Measurements from ENCODE around the gene LRMDA. TPM values are rescaled to one million over a fixed set of nuclear protein-coding genes. Genes with fewer than 3 reads are reported as not detected.
A peak's percentile ranks its signal among the peaks of the same experiment; 100 is the strongest.

LRMDA gene
- total and polyA plus RNA-seq, 2 of the 13 experiments (the other 11 are each of a cell fraction or from before 2014, with no cell fraction given): 13.4 to 22.0 TPM

- TF ChIP-seq RBM39 (IDR thresholded peaks at IDR 0.05; ENCODE audit: low read depth, low read length, poor library complexity, severe bottlenecking) (peak; percentile 94), CENPX (CRISPR knock-in tag; IDR thresholded peaks at IDR 0.05) (no peak), E2F2 (CRISPR knock-in tag; IDR thresholded peaks at IDR 0.05; ENCODE audit: borderline replicate concordance) (no peak), RFXAP (CRISPR knock-in tag; IDR thresholded peaks at IDR 0.05; ENCODE audit: borderline replicate concordance) (0 out of 2 replicates have a peak, but pooled peaks have one; percentile 3), AKAP8 (CRISPR knock-in tag; IDR thresholded peaks at IDR 0.05) (peak; percentile 94), SALL2 (CRISPR knock-in tag; IDR thresholded peaks at IDR 0.05) (no peak), AGO2 (optimal IDR thresholded peaks at IDR 0.05; ENCODE audit: low read depth, low read length) (peak; percentile 100), ZNF607 (CRISPR knock-in tag; IDR thresholded peaks at IDR 0.05; ENCODE audit: borderline replicate concordance) (peak; percentile 77; the same call in 1 of the 2 replicates), ZNF234 (CRISPR knock-in tag; conservative IDR thresholded peaks at IDR 0.05) (0 out of 2 replicates have a peak, but pooled peaks have one; percentile 46), FOSL1 (CRISPR knock-in tag; IDR thresholded peaks at IDR 0.05; ENCODE audit: borderline replicate concordance) (no peak), JDP2 (CRISPR knock-in tag; IDR thresholded peaks at IDR 0.05; ENCODE audit: borderline replicate concordance) (no peak), ATAD3A (CRISPR knock-in tag; IDR thresholded peaks at IDR 0.05) (no peak), ZNF460 (CRISPR knock-in tag; IDR thresholded peaks at IDR 0.05; ENCODE audit: borderline replicate concordance) (no peak), NCOA5 (CRISPR knock-in tag; IDR thresholded peaks at IDR 0.05) (no peak), ZNF780A (CRISPR knock-in tag; IDR thresholded peaks at IDR 0.05) (no peak), ETV5 (CRISPR knock-in tag; IDR thresholded peaks at IDR 0.05; ENCODE audit: borderline replicate concordance) (no peak), ZFP90 (CRISPR knock-in tag; IDR thresholded peaks at IDR 0.05; ENCODE audit: borderline replicate concordance) (peak; percentile 74; the same call in 1 of the 2 replicates), SIN3A (IDR thresholded peaks at IDR 0.05; ENCODE audit: borderline replicate concordance, low read depth, low read length) (peak; percentile 63; the same call in 1 of the 2 replicates), TARDBP (CRISPR knock-in tag; IDR thresholded peaks at IDR 0.05) (peak; percentile 44; the same call in 1 of the 2 replicates), TEAD3 (CRISPR knock-in tag; optimal IDR thresholded peaks at IDR 0.05; ENCODE audit: borderline replicate concordance) (no peak), ELF1 (CRISPR knock-in tag; IDR thresholded peaks at IDR 0.05) (no peak), GMEB1 (CRISPR knock-in tag; IDR thresholded peaks at IDR 0.05; ENCODE audit: borderline replicate concordance) (peak; percentile 33; the same call in 1 of the 2 replicates), HIVEP1 (CRISPR knock-in tag; IDR thresholded peaks at IDR 0.05) (peak; percentile 63), ARHGAP35 (CRISPR knock-in tag; IDR thresholded peaks at IDR 0.05; ENCODE audit: borderline replicate concordance) (no peak), ZNF75D (CRISPR knock-in tag; IDR thresholded peaks at IDR 0.05; ENCODE audit: borderline replicate concordance) (no peak), CREB3 (CRISPR knock-in tag; IDR thresholded peaks at IDR 0.05) (0 out of 2 replicates have a peak, but pooled peaks have one; percentile 35)
These were observed 22.2 kb upstream of the LRMDA start (continued) for GRCh38 chr10:75408911-75409885.

Data from HepG2 (cell line).